HG03521 (cell line): Measurements from ENCODE around the gene CFAP58.

ENCODE experiments used
- ATAC-seq: cut with Tn5 transposase; IDR thresholded peaks from one replicate; pipeline ENCODE4 v1.9.1; 2021; ENCODE audit warnings: mild to moderate bottlenecking, moderate library complexity; ENCODE audit not compliant: unreplicated experiment

CFAP58 gene

GRCh38 chr10:104333728-104334373 is 19.8 kb upstream of the CFAP58 start:
- ATAC-seq, result no peak

DNA sequence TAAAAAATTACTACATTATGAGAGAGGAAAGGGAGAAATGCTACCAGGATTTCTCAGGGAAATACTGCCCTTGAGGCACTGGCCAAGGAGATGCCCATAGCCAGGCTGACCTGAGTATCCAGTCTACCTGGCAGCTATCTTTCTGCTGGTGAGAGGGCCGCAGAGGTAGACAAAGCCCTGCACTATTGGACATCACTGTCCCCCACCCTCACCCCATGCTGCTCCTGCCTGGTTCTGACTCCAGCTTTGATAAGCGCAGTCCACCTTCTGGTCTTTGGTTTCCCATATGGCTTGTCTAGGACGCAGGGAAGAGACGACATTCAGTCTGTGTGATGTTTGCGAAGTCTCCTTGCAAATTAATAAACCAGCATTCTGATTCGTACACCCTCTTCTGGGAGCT is 19.1 kb upstream of the CFAP58 start:
- no peak for ATAC-seq

GRCh38 chr10:104334965-104335650 is 18.5 kb upstream of the CFAP58 start:
- ATAC-seq, result no peak

- ATAC-seq, result peak; percentile 18
These were observed 16.7 kb upstream of the CFAP58 start for GRCh38 chr10:104336821-104337467.

DNA sequence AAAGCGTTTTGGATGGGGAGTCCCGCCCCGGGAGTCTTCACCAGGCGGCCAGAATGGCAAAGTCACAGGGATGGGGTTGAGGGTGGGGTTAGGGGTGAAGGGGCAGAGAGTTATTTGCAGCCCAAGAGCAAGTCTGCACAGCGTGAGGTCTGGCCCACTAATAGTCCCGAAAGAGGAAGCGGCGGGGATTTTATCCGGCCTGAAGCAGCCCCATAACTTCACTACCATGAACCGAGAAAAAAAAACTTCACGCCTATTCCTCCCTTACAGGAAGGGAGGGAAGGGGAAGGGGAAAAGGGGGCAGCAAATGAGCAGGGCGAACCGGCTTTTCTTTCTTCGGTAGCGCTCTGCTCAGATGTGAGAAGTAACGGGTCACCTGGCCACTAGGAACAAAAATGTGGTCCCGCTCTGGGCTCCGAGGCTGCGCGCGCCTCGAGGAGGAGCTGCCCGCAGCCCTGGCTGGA is 16.1 kb upstream of the CFAP58 start:
- ATAC-seq, result peak; percentile 34

DNA sequence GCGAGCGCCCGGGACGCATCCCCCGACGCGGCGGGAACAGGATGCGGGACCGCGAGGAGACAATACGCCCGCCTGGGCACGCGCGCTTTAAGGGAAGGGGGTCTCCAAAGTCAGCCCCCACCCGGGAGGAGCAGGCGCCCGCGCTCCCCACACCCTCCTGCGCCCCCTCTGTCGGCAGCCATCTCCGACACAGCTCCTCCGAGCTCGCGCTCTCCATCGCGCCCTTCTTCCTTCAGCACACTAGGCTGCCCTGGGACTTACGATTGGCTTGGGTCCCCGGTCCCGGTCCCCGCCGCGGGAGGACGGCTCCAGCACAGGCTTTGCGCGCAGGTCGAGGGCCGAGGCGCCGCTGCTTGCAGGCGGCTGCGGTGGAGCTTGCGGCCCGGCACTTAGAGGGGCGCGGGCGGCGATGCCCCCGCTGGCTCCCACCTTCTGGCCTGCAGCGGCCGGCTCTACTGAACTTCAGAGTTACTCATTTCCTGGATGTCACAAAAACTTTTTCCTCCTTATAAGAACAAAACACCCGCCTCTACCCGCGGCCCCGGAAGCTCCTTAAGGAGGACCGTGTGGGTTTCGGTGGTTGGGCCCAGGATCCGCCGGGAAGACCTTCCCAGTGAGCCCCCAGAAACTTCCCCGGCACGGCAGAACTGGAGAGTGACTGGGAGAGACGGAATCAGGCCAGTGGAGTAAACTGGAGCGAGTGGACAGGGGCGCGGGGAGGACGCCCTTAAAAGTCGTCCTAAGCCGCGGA is 15.5 kb upstream of the CFAP58 start, which contains the start of gene ITPRIP:
TSS of gene ITPRIP (minus strand) at position 481 of the 751 bp plus-strand sequence. CDS start 22,414 bp downstream, outside the sequence.
- peak; percentile 67 for ATAC-seq

GRCh38 chr10:104339469-104340110 is 14.0 kb upstream of the CFAP58 start:
- no peak for ATAC-seq

DNA sequence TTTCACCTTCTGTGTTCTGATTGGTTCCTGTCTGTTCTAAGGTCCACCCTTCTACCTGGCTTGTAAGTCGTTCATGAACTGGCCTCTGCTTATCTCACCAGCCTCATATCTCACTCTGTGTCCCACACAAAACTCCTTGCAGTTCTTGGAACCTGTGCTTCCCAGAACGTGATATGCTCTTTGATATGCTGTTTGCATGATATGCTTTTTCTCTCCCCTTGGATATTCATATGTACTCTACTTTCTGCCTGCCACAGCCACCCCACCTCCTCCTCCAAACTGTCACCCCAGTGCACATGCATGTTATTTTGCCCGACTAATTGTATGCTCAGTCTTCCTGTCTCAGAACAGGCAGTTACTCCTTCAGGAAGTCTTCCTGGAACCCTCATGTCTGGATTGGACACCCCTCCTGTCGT is 13.5 kb upstream of the CFAP58 start:
- no peak for ATAC-seq

DNA sequence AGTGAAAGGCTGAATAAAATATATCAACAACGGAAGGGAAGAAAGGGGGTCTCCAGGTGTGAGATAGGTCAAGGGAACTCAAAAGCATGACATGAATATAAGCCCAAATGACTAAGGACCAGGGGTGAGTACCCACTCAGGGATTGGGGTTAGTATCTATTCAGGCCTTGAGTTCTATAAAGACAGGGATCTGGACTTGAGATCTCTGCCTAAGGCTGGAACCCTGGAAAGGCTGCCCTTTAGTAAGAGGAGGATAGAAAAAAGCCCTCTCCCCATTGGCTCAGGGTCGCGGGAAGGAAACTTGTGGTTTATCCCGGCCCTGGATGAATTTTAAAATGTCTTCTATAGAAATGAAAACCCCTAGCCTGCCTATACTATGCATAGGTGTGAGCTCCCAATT is 13.0 kb upstream of the CFAP58 start:
- no peak for ATAC-seq

GRCh38 chr10:104342941-104343411 is 10.7 kb upstream of the CFAP58 start:
- ATAC-seq, result no peak

- no peak for ATAC-seq
These were observed 9.4 kb upstream of the CFAP58 start for GRCh38 chr10:104344219-104344618.

DNA sequence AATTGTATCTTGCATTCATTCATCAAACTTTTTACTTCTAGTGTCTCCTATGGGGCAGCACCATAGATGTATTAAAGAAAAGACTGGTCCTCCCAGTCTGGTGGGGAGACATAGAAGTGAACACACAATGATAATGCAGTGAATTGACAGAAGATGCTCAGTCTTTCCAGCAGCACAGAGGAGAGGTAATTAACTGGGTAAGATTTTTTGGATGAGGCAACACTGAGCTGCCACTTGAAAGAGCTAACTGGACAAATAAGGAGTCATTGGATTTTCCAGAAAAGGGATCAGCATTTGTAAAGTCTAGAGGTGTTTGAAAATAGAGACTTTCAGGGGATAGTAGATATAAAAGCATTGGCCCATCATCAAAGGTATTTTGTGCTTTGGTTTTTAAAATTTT is 8.1 kb upstream of the CFAP58 start:
- no peak for ATAC-seq

- no peak for ATAC-seq
These were observed 7.7 kb upstream of the CFAP58 start for GRCh38 chr10:104345941-104346340.

DNA sequence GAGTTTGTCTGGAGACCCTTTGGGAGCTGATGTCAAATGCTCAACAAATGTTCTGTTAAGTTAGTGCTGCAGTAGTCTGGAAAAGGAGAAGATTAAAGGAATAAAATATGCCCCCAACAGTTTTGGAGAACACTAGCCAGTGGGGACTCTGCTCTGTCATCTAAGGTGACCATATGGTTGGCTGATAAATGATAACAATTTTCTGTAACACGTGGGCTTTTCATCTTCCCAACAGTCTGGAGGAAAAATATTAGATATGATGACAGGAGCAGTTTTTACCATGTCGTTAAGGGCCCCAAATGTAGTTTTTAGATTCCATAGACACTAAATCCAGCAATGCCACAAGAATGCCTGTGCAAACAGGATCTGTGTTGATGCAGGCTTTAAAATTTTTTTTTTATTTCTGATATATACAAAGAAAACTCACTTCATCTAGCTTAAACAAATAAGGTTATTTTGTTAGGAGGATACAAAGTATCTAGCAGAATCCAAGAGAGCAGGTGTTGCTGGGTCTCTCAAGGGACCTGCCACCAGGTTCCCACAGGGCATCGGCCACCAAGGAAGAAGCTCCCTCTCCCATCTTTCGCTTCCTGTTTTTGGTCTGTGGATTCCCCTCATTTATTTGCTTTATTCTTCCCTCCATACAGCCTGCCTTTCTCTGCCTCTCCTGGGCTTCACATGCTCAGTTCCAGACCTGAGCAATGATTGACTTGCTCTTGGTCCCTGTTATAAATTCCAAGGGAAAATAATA is 6.2 kb upstream of the CFAP58 start:
- ATAC-seq, result no peak

DNA sequence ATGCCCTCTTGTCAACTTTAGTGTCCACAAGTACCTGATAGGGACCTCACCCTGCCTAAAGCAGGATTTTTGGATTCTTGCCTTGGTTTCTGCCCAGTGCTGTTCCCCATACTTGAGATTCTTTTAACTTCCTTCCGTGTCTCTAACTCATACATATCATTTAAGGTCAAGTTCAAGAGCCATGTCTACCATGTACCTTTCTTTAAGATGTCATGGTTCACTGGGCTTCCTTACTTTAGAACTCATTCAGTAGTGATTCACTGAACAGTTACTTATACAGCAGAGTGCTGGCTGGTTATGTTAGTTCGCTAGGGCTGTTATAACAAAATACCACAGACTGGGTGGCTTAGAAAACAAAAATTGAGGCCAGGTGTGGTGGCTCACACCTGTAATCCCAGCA is 5.0 kb upstream of the CFAP58 start:
- ATAC-seq, result no peak

DNA sequence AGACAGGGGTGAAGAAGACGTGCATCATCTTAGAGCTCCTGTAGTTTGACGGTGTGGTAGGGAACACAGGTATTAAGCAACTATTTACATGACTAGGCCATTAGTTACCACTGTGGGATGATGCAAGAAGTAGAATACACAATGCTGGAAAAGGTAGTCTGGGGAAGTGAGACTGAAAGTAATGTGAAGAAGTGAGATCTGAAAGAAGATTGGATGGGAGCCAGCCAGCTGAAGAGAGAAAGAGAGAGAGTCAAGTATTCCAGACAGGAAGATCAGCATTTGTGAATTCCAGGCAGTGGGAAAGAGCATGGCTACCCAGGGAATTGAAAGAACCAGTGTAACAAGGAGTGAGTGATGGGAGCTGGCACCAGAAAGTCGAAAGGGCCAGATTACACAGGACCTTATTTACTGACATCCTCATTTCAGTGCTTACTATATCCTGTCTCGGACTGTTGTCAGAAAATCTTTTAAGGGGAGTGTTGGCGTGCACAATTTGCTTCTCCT is 4.0 kb upstream of the CFAP58 start:
- ATAC-seq, result peak; percentile 54

GRCh38 chr10:104350127-104350635 is 3.5 kb upstream of the CFAP58 start:
- ATAC-seq, result peak; percentile 35

DNA sequence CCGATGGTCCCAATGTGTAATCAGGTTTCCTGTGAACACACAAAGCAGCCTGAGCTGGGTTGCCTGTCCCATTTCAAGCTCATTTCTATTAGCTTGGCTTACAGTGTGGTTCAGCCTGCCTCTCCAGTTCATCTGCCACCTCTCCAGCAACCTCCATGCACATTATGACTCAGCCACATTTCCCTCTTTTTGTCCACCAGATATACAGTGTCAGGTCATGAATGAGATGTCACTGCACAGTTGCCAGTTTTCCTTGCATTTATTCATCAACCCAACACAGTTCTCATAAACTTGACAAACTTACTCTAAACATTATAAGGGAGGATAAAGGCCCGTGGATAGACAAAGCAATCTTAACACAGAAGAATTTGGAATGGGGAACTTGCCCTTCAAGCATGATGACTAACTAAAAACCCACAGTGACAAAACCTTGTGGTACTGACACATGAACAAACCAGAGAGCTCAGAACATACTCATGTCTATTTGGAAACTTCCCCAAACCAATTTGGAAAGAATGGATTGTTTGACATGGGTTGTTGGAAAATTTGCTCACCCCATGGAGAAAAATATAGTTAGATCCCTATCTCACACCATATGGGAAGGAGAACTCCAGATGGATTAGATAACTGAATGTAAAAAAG is 2.5 kb upstream of the CFAP58 start:
- ATAC-seq, result no peak

- ATAC-seq, result no peak
These were observed 1.7 kb upstream of the CFAP58 start for GRCh38 chr10:104351919-104352318.
